ENCODE measurements around the gene NR2F1-AS1. TPM values are rescaled to one million over a fixed set of nuclear protein-coding genes. Genes with fewer than 3 reads are reported as not detected.

The NR2F1-AS1 gene
- total RNA-seq, 1 donor from 2014 or later = 9.5 TPM

DNA sequence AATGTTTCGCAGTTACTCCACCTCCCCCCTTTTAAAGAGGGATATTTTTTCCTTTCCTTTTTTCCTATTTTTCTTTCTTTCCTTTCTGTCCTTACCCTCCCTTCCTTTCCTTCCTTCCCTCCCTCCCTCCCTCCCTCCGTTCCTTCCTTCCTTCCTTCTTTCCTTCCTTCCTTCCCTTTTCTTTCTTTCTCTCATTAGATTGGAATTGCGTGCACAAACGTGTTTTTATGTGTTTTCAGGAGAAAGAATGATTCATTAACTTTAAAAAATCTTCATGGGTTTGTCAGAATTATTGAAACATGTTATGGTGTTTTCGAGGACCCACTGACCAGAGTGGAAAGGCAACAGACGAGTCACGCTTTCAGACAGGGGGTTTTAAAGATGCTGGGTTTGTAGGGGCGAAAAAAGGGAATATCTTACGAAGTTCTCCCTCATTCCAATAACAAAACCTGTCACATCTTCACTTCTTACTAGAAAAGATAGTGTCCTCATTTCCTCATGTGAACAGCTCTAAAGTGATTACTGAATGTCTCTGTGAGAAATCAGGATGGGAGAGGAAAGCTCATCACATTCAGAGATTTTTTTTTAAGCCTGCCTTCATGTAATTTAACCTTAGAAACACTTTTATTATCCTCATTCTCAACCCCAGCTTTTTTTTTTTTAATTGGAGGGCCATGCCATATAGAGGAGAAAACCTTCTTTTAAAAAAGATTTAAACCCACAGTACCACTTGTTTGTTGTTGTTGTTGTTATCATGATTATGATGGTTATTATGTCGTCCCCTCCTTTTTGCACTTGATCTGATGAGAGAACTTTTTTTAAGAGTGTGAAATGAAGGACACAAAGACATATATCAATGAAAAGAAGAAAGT is 23.9 kb upstream of the NR2F1-AS1 start:
- TF ChIP-seq, protein P1, sequence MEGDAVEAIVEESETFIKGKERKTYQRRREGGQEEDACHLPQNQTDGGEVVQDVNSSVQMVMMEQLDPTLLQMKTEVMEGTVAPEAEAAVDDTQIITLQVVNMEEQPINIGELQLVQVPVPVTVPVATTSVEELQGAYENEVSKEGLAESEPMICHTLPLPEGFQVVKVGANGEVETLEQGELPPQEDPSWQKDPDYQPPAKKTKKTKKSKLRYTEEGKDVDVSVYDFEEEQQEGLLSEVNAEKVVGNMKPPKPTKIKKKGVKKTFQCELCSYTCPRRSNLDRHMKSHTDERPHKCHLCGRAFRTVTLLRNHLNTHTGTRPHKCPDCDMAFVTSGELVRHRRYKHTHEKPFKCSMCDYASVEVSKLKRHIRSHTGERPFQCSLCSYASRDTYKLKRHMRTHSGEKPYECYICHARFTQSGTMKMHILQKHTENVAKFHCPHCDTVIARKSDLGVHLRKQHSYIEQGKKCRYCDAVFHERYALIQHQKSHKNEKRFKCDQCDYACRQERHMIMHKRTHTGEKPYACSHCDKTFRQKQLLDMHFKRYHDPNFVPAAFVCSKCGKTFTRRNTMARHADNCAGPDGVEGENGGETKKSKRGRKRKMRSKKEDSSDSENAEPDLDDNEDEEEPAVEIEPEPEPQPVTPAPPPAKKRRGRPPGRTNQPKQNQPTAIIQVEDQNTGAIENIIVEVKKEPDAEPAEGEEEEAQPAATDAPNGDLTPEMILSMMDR (IDR thresholded peaks at IDR 0.05; ENCODE audit: insufficient read depth, low read length, poor library complexity, severe bottlenecking) = no peak
- Histone ChIP-seq H3K36me3 (ENCODE audit: control insufficient read depth, insufficient read depth, low read length) (no peaks in the 10 kb centered on the region), H3K27me3 (ENCODE audit: control insufficient read depth, insufficient read depth, low read length) (peaks cover 24% of the 10 kb centered on the region), H3K4me3 (ENCODE audit: low read depth, low read length) (no peak overlapping the region)
- no peak for DNase-seq (ENCODE audit: low read depth)

DNA sequence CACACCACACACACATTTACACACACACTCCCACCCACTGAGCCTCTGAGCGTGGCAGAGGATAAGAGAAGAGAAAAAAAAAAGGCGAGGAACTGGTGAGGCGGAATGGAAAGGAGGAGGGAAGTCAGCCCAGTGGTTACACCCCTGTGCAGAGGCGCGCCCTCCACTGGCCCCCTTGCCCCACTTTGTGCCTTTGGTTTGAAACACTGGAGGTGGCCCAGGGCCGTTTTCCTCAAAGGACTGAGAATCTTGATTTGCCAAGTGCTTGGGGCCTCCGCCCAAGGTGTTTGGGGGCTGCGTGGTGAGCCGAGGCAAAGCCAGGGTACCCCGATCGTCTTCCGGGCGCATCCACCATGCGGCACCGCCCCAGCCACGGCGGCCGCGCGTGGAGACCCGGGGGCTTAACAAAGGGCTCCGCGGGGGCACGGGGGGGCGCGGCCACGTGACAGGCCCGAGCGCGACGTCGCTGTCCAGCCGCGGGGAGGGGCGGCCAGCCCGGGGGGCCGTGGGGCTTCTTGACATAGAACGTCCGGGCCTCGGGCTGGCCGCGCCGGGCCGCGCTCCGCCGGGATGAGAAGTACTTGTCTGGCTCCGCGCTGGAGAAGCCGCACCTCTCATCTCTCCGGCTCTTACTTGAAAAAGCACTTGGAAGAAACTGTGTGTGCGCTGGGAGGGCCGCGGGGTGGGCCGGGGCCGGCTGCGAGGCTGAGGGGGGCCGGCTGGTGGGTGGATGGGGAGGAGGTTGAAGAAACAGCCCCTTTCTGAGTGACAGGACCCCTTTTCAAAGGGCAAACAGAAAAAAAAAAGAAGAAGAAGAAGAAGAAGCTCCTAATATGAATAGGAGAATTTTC is 23.0 kb upstream of the NR2F1-AS1 start:
- TF ChIP-seq, protein P1 (IDR thresholded peaks at IDR 0.05; ENCODE audit: insufficient read depth, low read length, poor library complexity, severe bottlenecking) = peak; percentile 11
- peak overlapping the region; percentile 33 for H3K4me3 ChIP-seq (ENCODE audit: low read depth, low read length)
- no peaks in the 10 kb centered on the region for H3K36me3 ChIP-seq (ENCODE audit: control insufficient read depth, insufficient read depth, low read length)
- H3K27me3 ChIP-seq (ENCODE audit: control insufficient read depth, insufficient read depth, low read length) = peaks cover 20% of the 10 kb centered on the region
- DNase-seq (ENCODE audit: low read depth) = no peak

DNA sequence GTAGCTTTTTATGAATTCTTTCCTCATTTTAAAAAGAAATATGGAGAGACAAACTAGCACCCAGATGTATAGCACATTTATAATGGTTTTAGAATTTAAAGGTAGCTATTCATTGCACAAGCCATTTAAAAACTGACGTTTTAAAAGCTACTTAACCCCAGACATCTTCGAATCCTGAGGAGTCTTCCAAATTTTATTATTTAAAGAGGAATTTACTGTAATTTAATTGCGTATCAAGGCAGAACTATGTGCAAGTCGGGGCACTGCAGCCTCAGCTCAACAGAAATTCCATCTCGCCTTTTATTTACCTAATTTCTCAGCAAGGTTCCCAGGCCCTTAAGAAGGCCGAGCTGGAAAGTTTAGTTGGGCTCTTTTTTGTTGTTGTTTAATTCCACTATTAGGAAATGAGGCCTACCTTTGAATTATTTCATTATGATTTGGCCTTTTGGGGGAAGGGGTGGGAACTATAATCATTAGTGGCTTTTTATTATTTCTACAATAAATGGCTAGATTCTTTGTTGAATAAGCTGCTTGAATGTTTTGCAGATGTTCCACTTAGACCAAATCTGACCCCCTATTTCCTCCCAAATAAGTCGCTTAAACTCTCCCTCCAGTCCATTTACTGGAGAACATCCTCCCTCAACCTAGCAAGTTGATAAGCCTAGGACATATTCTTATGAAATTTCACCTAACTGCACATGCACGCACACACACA is 22.2 kb upstream of the NR2F1-AS1 start:
- Histone ChIP-seq H3K4me3 (ENCODE audit: low read depth, low read length) (no peak overlapping the region), H3K36me3 (ENCODE audit: control insufficient read depth, insufficient read depth, low read length) (no peaks in the 10 kb centered on the region), H3K27me3 (ENCODE audit: control insufficient read depth, insufficient read depth, low read length) (peaks cover 17% of the 10 kb centered on the region)
- TF ChIP-seq, protein P1 (IDR thresholded peaks at IDR 0.05; ENCODE audit: insufficient read depth, low read length, poor library complexity, severe bottlenecking) = no peak
- no peak for DNase-seq (ENCODE audit: low read depth)

DNA sequence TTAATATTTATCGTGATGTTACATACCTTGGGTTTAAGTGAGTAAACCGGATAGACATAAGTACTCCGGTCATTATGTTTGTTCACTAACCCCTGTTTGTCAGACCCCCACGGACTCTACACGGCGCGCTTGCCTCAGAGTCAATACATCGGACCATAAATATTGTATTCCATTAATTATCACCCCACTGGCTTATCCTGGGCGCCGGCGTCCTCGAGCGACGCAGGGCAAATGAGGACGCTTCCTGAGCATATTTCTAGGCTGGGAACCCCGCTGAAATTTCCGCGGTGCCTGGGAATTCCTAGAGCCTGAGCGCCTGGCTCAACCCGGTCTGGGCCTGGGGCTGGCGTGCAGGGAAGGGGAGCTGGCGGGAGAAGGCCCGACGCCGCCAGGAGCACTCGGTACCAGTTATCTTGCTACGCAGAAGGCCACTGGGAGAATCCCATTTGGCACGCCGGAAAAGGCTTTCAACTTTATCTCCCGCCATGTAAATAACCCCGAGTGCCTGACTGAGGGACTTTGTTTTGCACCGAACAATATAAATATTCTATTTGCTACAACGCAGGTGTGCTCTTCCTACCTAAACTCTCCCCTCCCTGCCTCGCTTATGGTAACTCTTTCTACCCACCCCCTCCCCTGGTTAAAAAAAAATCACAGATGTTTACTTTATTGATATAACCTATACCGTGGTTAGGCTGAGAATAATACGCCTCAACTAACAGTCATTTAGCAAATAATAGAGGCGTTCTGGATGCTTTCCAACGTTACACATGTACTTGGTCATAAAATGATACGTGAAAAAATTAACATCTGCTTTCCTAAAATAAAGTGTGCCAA is 21.4 kb upstream of the NR2F1-AS1 start:
- Histone ChIP-seq H3K36me3 (ENCODE audit: control insufficient read depth, insufficient read depth, low read length) (no peaks in the 10 kb centered on the region), H3K4me3 (ENCODE audit: low read depth, low read length) (no peak overlapping the region), H3K27me3 (ENCODE audit: control insufficient read depth, insufficient read depth, low read length) (peaks cover 15% of the 10 kb centered on the region)
- no peak for DNase-seq (ENCODE audit: low read depth)
- TF ChIP-seq, protein P1 (IDR thresholded peaks at IDR 0.05; ENCODE audit: insufficient read depth, low read length, poor library complexity, severe bottlenecking) = no peak

DNA sequence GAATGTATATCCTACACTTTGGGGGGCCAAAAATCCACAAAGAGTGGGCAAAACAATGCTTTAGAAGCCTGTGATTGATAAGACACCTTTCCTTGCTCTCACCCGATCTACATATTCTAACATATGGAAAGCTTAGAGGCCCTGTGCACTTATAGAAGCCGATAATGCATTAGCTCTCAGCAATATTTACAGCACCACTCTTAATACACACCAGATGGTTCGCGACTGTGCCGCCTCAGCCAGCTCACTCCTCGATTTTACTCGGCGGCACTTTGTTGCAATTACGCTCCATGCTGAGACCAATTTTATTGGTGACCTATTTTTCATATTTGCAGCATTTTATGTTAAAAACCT is 20.8 kb upstream of the NR2F1-AS1 start:
- TF ChIP-seq, protein P1 (IDR thresholded peaks at IDR 0.05; ENCODE audit: insufficient read depth, low read length, poor library complexity, severe bottlenecking) = no peak
- DNase-seq (ENCODE audit: low read depth) = no peak
- peaks cover 15% of the 10 kb centered on the region for H3K27me3 ChIP-seq (ENCODE audit: control insufficient read depth, insufficient read depth, low read length)
- peak overlapping the region; percentile 3 for H3K4me3 ChIP-seq (ENCODE audit: low read depth, low read length)
- no peaks in the 10 kb centered on the region for H3K36me3 ChIP-seq (ENCODE audit: control insufficient read depth, insufficient read depth, low read length)

Measured in kidney epithelial cell (primary cell).